HG02973 (cell line): ENCODE results near the gene HERC2.
"Not testable (repeated sequence)": the region's sequence is repeated elsewhere in the genome, so short reads cannot be mapped to it uniquely, and the experiment has no call there.

Experiments
- ATAC-seq: cut with Tn5 transposase; IDR thresholded peaks from one replicate; pipeline ENCODE4 v1.9.1; 2021; ENCODE audit warnings: moderate library complexity; ENCODE audit not compliant: unreplicated experiment

The HERC2 gene

GRCh38 chr15:28273873-28274610 lies 47.9 kb downstream of the HERC2 start:
- ATAC-seq: no peak

GRCh38 chr15:28273468-28273867 lies 48.5 kb downstream of the HERC2 start:
- no peak for ATAC-seq

GRCh38 chr15:28272587-28272986 lies 49.4 kb downstream of the HERC2 start:
- no peak for ATAC-seq

- no peak for ATAC-seq
Measured at GRCh38 chr15:28271697-28272260, 50.2 kb downstream of the HERC2 start.

- no peak for ATAC-seq
Measured at GRCh38 chr15:28269097-28269496, 52.9 kb downstream of the HERC2 start.

GRCh38 chr15:28267727-28268126 lies 54.3 kb downstream of the HERC2 start:
- ATAC-seq: no peak

GRCh38 chr15:28265334-28266019 lies 56.5 kb downstream of the HERC2 start:
- no peak for ATAC-seq

GRCh38 chr15:28264166-28264565 lies 57.8 kb downstream of the HERC2 start:
- ATAC-seq: no peak

- no peak for ATAC-seq
Measured at GRCh38 chr15:28262438-28262837, 59.5 kb downstream of the HERC2 start.

GRCh38 chr15:28260722-28261121 lies 61.3 kb downstream of the HERC2 start:
- ATAC-seq: no peak

GRCh38 chr15:28260317-28260716 lies 61.7 kb downstream of the HERC2 start:
- ATAC-seq: no peak

- ATAC-seq: no peak
Measured at GRCh38 chr15:28255965-28256364, 66.0 kb downstream of the HERC2 start.

- ATAC-seq: no peak
Measured at GRCh38 chr15:28252831-28253230, 69.1 kb downstream of the HERC2 start.

- no peak for ATAC-seq
Measured at GRCh38 chr15:28246605-28247004, 75.4 kb downstream of the HERC2 start.

- no peak for ATAC-seq
Measured at GRCh38 chr15:28243901-28244300, 78.1 kb downstream of the HERC2 start.

- no peak for ATAC-seq
Measured at GRCh38 chr15:28243399-28243798, 78.6 kb downstream of the HERC2 start.

GRCh38 chr15:28238296-28238695 lies 83.7 kb downstream of the HERC2 start:
- ATAC-seq: not testable (repeated sequence)

GRCh38 chr15:28231743-28232142 lies 90.2 kb downstream of the HERC2 start:
- not testable (repeated sequence) for ATAC-seq

GRCh38 chr15:28231336-28231735 lies 90.6 kb downstream of the HERC2 start:
- ATAC-seq: not testable (repeated sequence)

- ATAC-seq: not testable (repeated sequence)
Measured at GRCh38 chr15:28228990-28229640, 92.9 kb downstream of the HERC2 start.

- no peak for ATAC-seq
Measured at GRCh38 chr15:28228096-28228495, 93.9 kb downstream of the HERC2 start.

GRCh38 chr15:28227303-28227702 lies 94.7 kb downstream of the HERC2 start:
- ATAC-seq: not testable (repeated sequence)
